Islet of Langerhans (tissue), 1 donor: ENCODE data around the gene PDSS2.
A peak's percentile ranks its signal among the peaks of the same experiment; 100 is the strongest.
"Not testable (repeated sequence)": the region's sequence is repeated elsewhere in the genome, so short reads cannot be mapped to it uniquely, and the experiment has no call there.

Experiments used
- FAIRE-seq: peaks from one replicate; lab custom pipeline; 2011; peaks lifted over from hg19 to GRCh38; lab: Jason Lieb, UNC

Gene PDSS2

GRCh38 chr6:107161521-107161920 is 297.8 kb downstream of the PDSS2 start:
- FAIRE-seq, result no peak

GRCh38 chr6:107156617-107157016 is 302.7 kb downstream of the PDSS2 start:
- FAIRE-seq, result no peak

GRCh38 chr6:107154801-107155160 is 304.6 kb downstream of the PDSS2 start:
- no peak for FAIRE-seq

- peak; percentile 88 for FAIRE-seq
Observed at GRCh38 chr6:107154131-107154800, 305.1 kb downstream of the PDSS2 start.

DNA sequence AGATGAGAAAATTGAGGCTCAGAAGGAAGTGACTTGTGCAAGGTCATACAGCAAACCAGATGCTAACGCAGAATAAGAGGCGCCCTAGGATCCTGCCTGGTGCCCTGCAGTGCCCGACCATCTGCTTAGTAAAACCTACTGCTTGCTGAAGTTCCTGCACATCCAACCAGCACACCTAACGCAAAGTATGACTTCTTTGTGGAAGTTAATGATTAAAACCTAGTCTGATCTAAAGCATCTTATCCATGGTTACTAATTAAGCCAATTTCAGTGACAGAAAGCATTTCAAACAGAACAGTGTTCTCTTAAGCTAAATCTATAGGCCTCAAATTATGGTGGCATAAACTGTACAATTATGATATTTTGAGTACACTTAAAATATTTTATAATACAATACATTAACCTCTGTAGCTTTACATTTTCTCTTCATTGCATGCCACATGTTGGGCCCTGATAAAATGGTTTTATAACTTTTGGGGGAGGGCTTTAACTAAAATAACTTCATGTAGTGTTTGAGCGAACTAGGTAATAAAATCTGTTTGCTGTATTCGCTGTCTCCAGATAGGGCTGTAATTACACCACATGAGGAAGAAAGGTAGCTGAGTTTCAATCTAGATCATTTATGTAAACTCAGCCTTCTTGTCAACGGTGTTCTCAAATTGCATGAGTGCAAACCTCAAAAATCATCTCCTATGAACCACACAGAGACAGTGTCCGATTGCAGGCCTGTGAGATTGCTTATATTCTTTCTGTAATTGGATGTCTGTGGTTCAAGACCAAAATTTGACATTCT is 306.5 kb downstream of the PDSS2 start:
- FAIRE-seq, result peak; percentile 90

- no peak for FAIRE-seq
Observed at GRCh38 chr6:107144666-107145065, 314.7 kb downstream of the PDSS2 start.

DNA sequence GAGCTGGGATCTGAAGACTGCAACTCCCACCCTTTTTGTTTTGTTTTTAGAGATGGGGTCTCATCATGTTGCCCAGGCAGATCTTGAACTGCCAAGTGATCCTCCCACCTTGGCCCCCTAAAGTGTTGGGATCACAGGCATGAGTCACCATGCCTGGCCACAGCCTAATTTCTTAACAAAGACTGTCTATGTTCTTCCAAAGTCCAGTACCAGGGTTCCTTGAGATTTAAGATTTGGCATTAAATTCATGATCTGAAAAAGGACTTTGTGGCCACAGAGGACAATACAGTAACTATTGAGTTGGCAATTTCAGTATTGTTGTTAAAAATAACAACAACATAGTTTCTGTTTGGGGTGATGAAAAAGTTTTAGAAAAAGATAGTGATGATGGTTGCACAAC is 315.4 kb downstream of the PDSS2 start:
- no peak for FAIRE-seq

DNA sequence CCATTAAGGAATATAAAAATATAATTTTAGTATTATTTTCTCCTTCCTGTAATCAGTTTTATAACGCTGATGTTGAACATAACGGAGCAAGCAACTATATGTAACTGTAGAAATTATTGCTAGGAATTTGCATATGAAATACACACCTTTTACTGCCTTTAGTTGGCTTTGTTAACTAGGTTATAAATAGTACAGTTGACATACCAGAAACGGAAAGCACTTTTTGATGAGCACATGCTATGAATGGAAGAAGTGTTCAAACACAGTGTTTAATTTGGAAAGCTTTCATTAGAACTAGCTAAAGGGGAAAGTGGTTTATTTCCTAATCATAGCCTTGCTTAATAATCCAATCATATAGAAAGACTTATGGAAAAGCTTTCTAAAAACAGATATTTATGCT is 318.8 kb downstream of the PDSS2 start:
- peak; percentile 41 for FAIRE-seq

GRCh38 chr6:107136324-107136723 is 323.0 kb downstream of the PDSS2 start:
- not testable (repeated sequence) for FAIRE-seq

GRCh38 chr6:107135048-107135680 is 324.2 kb downstream of the PDSS2 start:
- not testable (repeated sequence) for FAIRE-seq

GRCh38 chr6:107132330-107132954 is 326.9 kb downstream of the PDSS2 start:
- peak; percentile 24 for FAIRE-seq

GRCh38 chr6:107129370-107129925 is 329.9 kb downstream of the PDSS2 start:
- no peak for FAIRE-seq

DNA sequence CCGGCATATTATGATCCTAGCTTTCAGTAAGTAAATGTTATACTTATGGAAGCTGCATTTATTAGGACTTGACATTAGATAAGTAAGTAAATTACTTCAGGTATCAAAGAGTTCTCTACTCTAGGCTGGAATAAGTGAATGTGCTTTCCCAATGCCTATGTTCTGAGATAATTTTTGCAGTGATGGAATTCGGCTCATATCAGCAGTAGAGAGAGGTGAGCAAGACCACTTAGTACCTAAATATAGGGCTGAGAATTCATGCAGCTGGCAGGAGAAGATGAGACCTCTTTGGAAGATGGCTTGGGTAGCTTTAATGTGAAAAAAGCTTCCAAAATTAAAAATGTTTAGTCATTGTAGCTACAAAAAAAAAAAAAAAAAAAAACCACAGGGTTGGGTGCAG is 330.8 kb downstream of the PDSS2 start:
- no peak for FAIRE-seq

- FAIRE-seq, result peak; percentile 9
Observed at GRCh38 chr6:107128175-107128574, 331.2 kb downstream of the PDSS2 start.

- FAIRE-seq, result no peak
Observed at GRCh38 chr6:107125771-107126170, 333.6 kb downstream of the PDSS2 start.

DNA sequence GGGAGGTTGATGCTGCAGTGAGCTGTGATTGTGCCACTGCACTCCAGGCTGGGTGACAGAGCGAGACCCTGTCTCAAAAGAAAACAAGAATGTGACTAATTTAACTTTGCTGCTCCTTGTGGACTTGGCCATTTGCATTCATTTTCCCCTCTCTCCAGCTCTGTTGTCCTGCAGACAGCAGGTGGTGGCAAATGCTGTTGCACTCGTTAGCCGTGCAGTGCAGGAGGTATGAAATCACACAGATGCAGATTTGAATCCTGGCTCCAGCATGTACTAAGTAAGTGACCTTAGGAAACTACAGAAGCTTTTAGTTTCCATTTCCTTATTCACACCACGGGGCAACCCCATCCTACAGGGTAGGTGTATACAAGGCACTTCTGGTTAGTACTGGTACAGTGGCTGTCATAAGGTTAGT is 334.4 kb downstream of the PDSS2 start:
- FAIRE-seq, result no peak

DNA sequence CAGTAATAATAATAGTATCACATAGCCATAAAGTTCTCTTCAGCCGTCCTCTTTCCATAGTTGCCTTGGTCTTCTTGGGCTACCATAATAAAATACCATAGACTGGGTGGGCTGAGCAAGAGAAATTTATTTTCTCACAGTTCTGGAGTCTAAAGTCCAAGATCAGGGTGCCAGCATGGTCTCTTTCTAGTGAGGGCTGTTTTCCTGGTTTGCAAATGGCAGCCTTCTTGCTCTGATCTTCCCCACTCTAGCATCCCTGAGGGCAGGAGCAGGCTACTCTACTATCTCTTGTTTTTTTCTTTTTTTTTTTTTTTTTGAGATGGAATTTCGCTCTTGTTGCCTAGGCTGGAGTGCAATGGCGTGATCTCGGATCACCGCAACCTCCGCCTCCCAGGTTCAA is 335.9 kb downstream of the PDSS2 start:
- no peak for FAIRE-seq

DNA sequence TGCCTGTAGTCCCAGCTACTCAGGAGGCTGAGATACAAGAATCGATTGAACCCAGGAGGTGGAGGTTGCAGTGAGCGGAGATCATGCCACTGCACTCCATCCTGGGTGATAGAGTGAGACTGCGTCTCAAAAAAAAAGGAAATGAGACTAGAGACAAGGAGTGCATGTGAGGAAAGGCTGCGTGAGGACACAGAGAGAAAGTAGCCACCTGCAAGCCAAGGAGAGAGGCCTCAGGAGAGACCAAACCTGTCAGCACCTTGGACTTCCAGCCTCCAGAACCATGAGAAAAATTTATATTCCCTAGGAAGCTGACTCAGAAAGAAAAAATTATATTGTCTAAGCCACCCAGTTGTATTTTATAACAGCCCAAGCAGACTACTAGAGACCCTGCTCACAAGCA is 336.6 kb downstream of the PDSS2 start:
- no peak for FAIRE-seq

DNA sequence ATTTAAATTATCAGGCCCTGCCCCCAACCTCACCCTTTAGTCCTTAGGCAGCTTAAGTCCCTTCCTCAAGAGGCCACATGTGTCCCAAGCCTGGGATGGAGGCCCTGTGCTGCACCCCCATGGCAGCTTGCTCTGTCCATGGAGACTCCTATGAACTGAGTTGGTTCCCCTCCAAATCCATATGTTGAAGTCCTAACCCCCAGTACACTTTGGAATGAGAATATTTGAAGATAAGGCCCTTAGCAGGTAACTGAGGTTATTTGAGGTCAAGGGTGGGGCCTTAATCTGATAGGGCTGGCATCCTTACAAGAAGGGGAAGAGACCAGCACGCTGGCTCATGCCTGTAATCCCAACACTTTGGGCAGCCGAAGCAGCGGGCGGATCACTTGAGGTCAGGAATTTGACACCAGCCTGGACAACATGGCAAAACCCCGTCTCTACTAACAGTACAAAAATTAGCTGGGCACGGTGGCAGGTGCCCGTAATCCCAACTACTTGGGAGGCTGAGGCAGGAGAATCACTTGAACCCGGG is 337.3 kb downstream of the PDSS2 start:
- no peak for FAIRE-seq

GRCh38 chr6:107121266-107121665 is 338.1 kb downstream of the PDSS2 start:
- FAIRE-seq, result no peak

DNA sequence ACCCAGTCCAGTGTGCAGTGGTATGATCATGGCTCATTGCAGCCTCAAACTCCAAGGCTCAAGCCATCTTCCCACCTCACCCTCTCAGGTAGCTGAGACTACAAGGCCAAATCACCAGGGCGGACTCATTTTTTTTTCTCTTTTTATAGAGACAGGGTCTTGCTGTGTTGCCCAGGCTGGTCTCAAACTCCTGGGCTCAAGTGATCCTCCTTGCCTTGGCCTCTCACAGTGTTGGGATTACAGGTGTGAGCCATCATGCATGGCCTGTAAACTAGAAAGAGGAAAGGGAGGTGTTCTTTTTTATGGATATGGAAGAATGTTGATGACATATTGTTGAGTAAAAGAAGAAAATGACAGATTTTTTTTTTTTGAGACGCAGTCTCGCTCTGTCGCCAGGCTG is 339.0 kb downstream of the PDSS2 start:
- FAIRE-seq, result no peak

DNA sequence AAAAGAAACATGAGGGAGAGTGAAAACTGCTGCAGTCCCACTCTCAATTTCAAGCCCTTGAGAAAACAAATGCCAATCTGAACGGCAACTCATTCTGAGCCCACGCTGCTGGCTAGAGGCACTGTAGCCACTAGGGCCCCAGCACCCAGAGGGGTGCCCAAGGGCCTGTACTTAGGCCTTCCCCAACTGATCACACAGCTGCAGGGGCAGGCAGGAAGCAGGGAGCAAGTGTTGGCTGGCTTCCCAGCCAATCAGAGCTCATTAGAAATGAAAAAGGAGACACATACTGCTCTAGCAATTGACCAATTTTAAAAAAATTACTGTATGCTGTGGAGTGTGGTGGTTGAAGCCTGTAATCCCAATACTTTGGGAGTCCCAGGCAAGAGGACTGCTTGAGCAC is 340.4 kb downstream of the PDSS2 start:
- no peak for FAIRE-seq
